OCI-LY7 (cell line): ENCODE data around the gene FNDC3B. TPM values are rescaled to one million over a fixed set of nuclear protein-coding genes. Genes with fewer than 3 reads are reported as not detected.

Experiments
- BruUV-seq: library from RNA; stranded (reverse); fragments of 400-500 nt; replicated peaks from 2 replicates; lab custom pipeline; 2021; lab: Mats Ljungman, UMichigan
- CTCF ChIA-PET: fragments of 300-600 bp; sonication (Branson Sonifier 250); formaldehyde crosslinking; loops from one replicate; lab custom pipeline; 2022; ENCODE audit warnings: antibody characterized with exemption; ENCODE audit not compliant: unreplicated experiment; lab: Charles Lee
- POLR2A ChIA-PET: fragments of 300-600 bp; sonication (Branson Sonifier 250); formaldehyde crosslinking; loops from one replicate; lab custom pipeline; 2022; ENCODE audit warnings: antibody characterized with exemption; lab: Charles Lee
- DNase-seq: peaks from one replicate; pipeline ENCODE4 v3.0.0-alpha.2; 2015; ENCODE audit warnings: low spot score
- H2AFZ ChIP-seq: fragments of 200-600 bp; sonication (generic), shearing (Covaris generic); 2 replicates; pipeline ENCODE4 v1.6.1; 2014; ENCODE audit warnings: mild to moderate bottlenecking, antibody characterized with exemption, low read length, moderate library complexity
- H3K27ac ChIP-seq: fragments of 200-600 bp; sonication (generic); 2 replicates; pipeline ENCODE4 v1.5.1; 2014; ENCODE audit warnings: mixed run types, low read depth, mild to moderate bottlenecking, moderate library complexity, low read length, inconsistent platforms; ENCODE audit not compliant: poor library complexity, severe bottlenecking
- H3K36me3 ChIP-seq: fragments of 200-600 bp; sonication (generic); 2 replicates; pipeline ENCODE4 v1.6.1; 2014; ENCODE audit warnings: mild to moderate bottlenecking, antibody characterized with exemption, low read length, moderate library complexity, mixed read lengths; ENCODE audit not compliant: insufficient read depth
- H3K4me1 ChIP-seq: fragments of 200-600 bp; sonication (generic); 2 replicates; pipeline ENCODE4 v1.5.1; 2014; ENCODE audit warnings: mild to moderate bottlenecking, low read length; ENCODE audit not compliant: insufficient read depth, poor library complexity, severe bottlenecking
- H3K4me2 ChIP-seq: fragments of 200-600 bp; sonication (generic); 2 replicates; pipeline ENCODE4 v1.6.1; 2014; ENCODE audit warnings: mild to moderate bottlenecking, low read length
- H3K4me3 ChIP-seq: fragments of 200-600 bp; sonication (generic); 2 replicates; pipeline ENCODE4 v1.5.1; 2014; ENCODE audit warnings: mild to moderate bottlenecking, low read depth, low read length; ENCODE audit not compliant: poor library complexity, severe bottlenecking
- H3K79me2 ChIP-seq: fragments of 200-600 bp; sonication (generic); 2 replicates; pipeline ENCODE4 v1.6.1; 2016; ENCODE audit warnings: low read depth, mild to moderate bottlenecking, low read length, moderate library complexity, mixed read lengths; ENCODE audit not compliant: insufficient read depth
- H3K9me2 ChIP-seq: fragments of 200-600 bp; sonication (generic); 2 replicates; pipeline ENCODE4 v1.6.1; 2016; ENCODE audit warnings: mild to moderate bottlenecking, low read length, mixed read lengths; ENCODE audit not compliant: insufficient read depth
- H3K9me3 ChIP-seq: fragments of 200-600 bp; sonication (generic); 2 replicates; pipeline ENCODE4 v1.6.1; 2014; ENCODE audit warnings: mild to moderate bottlenecking, mixed run types, low read length, mixed read lengths
- H4K20me1 ChIP-seq: fragments of 200-600 bp; sonication (generic); 2 replicates; pipeline ENCODE4 v1.6.1; 2014; ENCODE audit warnings: mild to moderate bottlenecking, antibody characterized with exemption, low read length, moderate library complexity, mixed read lengths; ENCODE audit not compliant: insufficient read depth
- CTCF ChIP-seq: fragments of 200-600 bp; sonication (generic); conservative IDR thresholded peaks from 2 replicates; pipeline ENCODE4 v1.5.1; 2014; ENCODE audit warnings: mild to moderate bottlenecking, antibody characterized with exemption, low read length, moderate library complexity, mixed read lengths
- EZH2phosphoT487 ChIP-seq: fragments of 200-600 bp; sonication (generic); IDR thresholded peaks from 2 replicates; pipeline ENCODE4 v1.6.1; 2018; ENCODE audit warnings: low read depth, borderline replicate concordance, mild to moderate bottlenecking, mixed run types, antibody characterized with exemption, low read length, moderate library complexity, mixed read lengths
- intact Hi-C: fragments of 100-400 bp; cut with micrococcal nuclease; formaldehyde crosslinking; loops from one replicate; pipeline ENCODE4 v1.10.0; 2022; ENCODE audit not compliant: unreplicated experiment
- total RNA-seq, 2 experiments: library from RNA; depleted of rRNA in 1 of 2; stranded (reverse); fragments of >200 nt in 1 of 2; shearing (Covaris generic) in 1 of 2; gene quantifications; 2 replicates each; pipeline ENCODE4 v1.2.3, GENCODE V29; 2014 to 2022

FNDC3B gene
- total RNA-seq, 2 experiments from 2014 or later: 23.3 to 28.5 TPM

GRCh38 chr3:172189987-172190603 is 150.7 kb downstream of the FNDC3B start:
- no TSS peak for BruUV-seq
- Histone ChIP-seq H3K9me3 (no peaks in the 10 kb centered on the region), H2AFZ (no peak overlapping the region), H3K4me2 (no peak overlapping the region), H3K4me3 (no peak overlapping the region), H4K20me1 (no peaks in the 10 kb centered on the region), H3K36me3 (no peaks in the 10 kb centered on the region), H3K4me1 (no peaks in the 10 kb centered on the region), H3K9me2 (no peaks in the 10 kb centered on the region), H3K79me2 (no peaks in the 10 kb centered on the region), H3K27ac (no peak overlapping the region)
- CTCF ChIA-PET: no interaction called here
- no peak for DNase-seq
- POLR2A ChIA-PET: interaction anchor here (0.7 kb wide), 1 partner anchor 9 kb away, joined by 3 read pairs; no protein-coding TSS in a partner anchor
- TF ChIP-seq CTCF: no peak
- intact Hi-C loops: no loop called here

DNA sequence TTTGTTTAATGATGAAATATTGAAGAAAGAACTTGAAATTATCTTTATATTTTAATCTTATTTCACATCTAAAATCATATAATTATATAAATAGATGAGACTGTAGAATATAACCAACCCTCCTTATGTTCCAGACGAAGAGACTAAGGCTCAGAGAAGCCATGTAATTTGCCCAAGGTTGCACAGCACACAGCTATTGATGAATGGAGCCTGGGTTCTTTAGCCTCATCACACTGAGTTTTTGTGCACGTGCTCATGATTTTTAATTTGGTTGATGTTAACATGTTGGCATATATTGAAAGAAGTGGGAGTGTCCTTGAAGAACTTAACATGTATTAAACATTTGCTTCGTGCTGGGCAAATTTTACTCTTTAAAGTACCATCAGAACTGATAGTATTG is 151.6 kb downstream of the FNDC3B start:
- CTCF ChIA-PET: no interaction called here
- no peaks in the 10 kb centered on the region for H3K9me3 ChIP-seq
- H3K36me3 ChIP-seq: no peaks in the 10 kb centered on the region
- H3K4me1 ChIP-seq: no peaks in the 10 kb centered on the region
- no peak overlapping the region for H3K27ac ChIP-seq
- no TSS peak for BruUV-seq
- no peak overlapping the region for H2AFZ ChIP-seq
- POLR2A ChIA-PET: no interaction called here
- H3K4me2 ChIP-seq: no peak overlapping the region
- H3K9me2 ChIP-seq: no peaks in the 10 kb centered on the region
- intact Hi-C loops: no loop called here
- DNase-seq: no peak
- H3K4me3 ChIP-seq: no peak overlapping the region
- TF ChIP-seq EZH2phosphoT487 (no peak), CTCF (no peak)
- H4K20me1 ChIP-seq: no peaks in the 10 kb centered on the region
- H3K79me2 ChIP-seq: no peaks in the 10 kb centered on the region

- no peak overlapping the region for H3K4me3 ChIP-seq
- intact Hi-C loops: no loop called here
- ChIA-PET CTCF (no interaction called here), POLR2A (interaction anchor here (0.7 kb wide), 1 partner anchor 537 kb away, joined by 4 read pairs; no protein-coding TSS in a partner anchor)
- no peak for TF ChIP-seq EZH2phosphoT487
- no peak for TF ChIP-seq CTCF
- no peaks in the 10 kb centered on the region for H4K20me1 ChIP-seq
- H3K4me1 ChIP-seq: no peaks in the 10 kb centered on the region
- H3K4me2 ChIP-seq: no peak overlapping the region
- no peaks in the 10 kb centered on the region for H3K36me3 ChIP-seq
- H3K9me2 ChIP-seq: no peaks in the 10 kb centered on the region
- H2AFZ ChIP-seq: no peak overlapping the region
- no peaks in the 10 kb centered on the region for H3K9me3 ChIP-seq
- no peak overlapping the region for H3K27ac ChIP-seq
- H3K79me2 ChIP-seq: no peaks in the 10 kb centered on the region
- no peak for DNase-seq
- no TSS peak for BruUV-seq
Measured at GRCh38 chr3:172191629-172192028, 152.3 kb downstream of the FNDC3B start.
